NCI-H1092 treated with DMSO at 0.1 percent for 48 hours (cell line): Measurements from ENCODE around the gene PREX1.
"Not testable (repeated sequence)": the region's sequence is repeated elsewhere in the genome, so short reads cannot be mapped to it uniquely, and the experiment has no call there.

Experiments
- DNase-seq: peaks from one replicate; lab custom pipeline; 2025; lab: John Stamatoyannopoulos, UW

Gene PREX1, protein sequence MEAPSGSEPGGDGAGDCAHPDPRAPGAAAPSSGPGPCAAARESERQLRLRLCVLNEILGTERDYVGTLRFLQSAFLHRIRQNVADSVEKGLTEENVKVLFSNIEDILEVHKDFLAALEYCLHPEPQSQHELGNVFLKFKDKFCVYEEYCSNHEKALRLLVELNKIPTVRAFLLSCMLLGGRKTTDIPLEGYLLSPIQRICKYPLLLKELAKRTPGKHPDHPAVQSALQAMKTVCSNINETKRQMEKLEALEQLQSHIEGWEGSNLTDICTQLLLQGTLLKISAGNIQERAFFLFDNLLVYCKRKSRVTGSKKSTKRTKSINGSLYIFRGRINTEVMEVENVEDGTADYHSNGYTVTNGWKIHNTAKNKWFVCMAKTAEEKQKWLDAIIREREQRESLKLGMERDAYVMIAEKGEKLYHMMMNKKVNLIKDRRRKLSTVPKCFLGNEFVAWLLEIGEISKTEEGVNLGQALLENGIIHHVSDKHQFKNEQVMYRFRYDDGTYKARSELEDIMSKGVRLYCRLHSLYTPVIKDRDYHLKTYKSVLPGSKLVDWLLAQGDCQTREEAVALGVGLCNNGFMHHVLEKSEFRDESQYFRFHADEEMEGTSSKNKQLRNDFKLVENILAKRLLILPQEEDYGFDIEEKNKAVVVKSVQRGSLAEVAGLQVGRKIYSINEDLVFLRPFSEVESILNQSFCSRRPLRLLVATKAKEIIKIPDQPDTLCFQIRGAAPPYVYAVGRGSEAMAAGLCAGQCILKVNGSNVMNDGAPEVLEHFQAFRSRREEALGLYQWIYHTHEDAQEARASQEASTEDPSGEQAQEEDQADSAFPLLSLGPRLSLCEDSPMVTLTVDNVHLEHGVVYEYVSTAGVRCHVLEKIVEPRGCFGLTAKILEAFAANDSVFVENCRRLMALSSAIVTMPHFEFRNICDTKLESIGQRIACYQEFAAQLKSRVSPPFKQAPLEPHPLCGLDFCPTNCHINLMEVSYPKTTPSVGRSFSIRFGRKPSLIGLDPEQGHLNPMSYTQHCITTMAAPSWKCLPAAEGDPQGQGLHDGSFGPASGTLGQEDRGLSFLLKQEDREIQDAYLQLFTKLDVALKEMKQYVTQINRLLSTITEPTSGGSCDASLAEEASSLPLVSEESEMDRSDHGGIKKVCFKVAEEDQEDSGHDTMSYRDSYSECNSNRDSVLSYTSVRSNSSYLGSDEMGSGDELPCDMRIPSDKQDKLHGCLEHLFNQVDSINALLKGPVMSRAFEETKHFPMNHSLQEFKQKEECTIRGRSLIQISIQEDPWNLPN (N-terminal part only)

GRCh38 chr20:48827855-48828733, at the start of gene PREX1:
Gene PREX1, minus strand, starts transcription at chr20:48827999. Its CDS starts 139 bp downstream, at chr20:48827860.
- peak; percentile 18 for DNase-seq

DNA sequence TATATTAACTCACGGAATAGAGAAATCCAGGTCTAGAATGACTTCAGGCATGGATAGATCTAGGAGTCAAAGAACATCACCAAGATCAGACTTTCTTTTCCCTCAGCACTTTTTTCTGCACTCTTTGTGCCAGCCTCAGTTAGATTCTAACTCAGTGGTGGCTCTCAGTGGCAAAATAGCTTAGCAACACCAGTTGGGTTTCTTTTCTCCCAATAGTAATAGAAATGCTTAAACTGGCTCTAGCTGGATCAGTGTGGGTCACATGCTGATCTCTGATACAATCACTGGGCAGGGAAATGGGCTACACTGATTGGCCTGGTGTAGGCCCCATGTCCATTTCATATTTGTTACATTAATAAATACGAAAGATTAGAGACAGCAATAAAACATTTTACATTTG, 49.5 kb upstream of the PREX1 start:
- no peak for DNase-seq

DNA sequence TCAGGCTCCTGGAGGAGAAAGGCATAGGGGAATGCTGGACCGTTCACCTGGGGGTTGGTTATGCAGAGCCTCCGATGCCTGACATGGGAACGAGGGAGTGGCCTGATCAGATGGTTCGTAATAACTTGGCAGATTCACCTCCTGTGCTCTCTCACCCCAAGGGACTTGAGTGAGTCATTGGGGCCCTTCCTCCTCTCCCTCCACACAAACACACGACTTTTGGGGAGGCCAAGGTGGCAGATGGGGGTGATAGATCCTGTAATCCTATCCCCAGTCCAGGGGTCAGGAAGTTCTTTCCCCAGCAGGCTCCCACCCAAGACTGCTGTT, 48.1 kb upstream of the PREX1 start:
- DNase-seq = no peak

DNA sequence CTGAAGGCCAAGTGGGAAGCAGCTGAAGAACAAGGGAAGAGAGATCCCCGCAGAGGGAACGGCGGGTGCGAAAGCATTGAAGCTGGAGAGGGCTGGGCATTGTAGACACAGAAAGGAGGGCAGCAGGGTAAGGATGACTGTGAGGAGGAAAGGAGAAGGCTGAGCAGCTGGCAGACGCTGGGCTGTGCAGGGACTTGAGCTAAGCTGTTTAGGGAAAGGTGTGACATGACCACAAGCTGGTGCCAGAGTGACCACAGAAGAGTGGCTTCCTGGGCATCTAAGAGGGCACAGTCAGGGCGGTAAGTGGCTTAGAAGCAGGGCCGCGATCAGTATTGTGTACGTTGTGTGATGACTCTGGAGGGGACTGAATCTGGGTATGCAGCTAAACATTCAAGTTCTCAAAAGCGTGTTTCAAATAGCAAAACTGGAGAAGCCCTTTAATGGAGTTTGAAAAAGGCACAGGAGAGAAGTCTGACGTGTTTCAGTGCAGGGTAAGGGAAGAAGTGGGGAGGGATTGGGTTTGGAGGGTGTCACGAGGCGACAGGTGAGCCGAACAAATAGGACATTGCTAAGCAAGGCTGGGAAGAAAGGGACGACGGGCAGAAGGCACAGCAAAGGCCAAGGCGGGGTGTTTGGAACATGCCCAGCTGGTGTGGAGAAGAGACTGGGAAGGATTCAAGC, 47.6 kb upstream of the PREX1 start:
- no peak for DNase-seq

DNA sequence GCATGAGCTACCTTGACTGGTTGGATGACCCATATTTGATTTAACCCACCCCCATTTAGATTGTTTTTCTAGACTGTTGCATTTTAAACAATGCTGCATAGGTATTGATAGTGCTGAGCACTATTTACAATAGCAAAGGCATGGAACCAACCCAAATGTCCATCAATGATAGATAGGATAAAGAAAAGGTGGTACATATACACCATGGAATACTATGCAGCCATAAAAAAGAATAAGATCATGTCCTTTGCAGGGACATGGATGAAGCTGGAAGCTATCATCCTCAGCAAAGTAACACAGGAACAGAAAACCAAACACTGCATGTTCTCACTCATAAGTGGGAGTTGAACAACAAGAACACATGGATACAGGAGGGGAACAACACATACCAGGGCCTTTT, 41.6 kb upstream of the PREX1 start:
- not testable (repeated sequence) for DNase-seq

DNA sequence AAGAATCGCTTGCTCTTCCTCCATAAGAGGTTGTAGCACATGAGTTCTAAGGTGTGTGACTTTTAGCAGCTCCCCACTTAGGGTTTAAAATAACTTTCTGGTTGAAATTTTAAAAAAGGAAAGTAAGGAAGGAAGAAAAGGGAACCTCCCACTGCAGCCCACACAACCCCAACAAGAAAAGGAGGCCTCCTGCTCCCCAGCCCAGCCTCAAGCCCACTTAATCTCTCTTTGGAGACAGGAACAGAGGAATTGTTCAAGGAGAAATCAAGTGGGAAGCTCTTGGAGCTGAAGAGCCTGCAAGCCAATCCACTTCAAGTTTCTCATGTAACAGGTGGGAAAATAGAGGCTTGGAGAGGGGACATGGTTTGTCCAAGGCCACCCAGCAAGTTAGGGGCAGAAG, 39.1 kb upstream of the PREX1 start:
- DNase-seq = no peak

DNA sequence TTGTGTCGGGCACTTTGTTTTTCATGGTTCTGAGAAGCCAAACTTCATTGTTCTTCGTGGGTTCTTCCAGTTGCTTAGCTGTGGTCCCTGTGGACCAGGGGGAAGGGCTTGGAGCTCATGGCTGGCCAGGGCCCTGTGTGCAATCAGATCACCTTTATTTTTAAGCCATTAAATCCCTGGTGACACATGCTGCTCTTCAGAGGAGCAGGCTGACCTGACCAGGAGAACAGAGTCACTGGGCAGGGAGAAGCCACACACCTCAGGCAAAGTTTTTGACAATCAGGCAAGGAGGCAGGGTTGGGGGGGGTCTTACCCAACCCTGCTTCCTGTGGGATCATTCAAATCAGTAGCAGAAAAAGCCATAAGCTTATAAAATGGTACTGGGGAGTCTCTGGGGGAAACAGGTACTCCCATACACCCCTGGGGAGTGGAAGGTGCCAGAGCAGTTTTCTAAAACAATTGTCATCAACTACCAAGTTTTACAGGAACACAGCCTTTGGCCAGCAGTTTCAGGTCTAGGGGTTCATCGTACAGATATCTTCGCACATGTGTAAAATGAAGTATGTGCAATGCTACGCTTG, 37.0 kb upstream of the PREX1 start:
- no peak for DNase-seq

- no peak for DNase-seq
These were observed 36.5 kb upstream of the PREX1 start for GRCh38 chr20:48864254-48864653.

GRCh38 chr20:48862279-48862678, 34.5 kb upstream of the PREX1 start:
- DNase-seq = no peak

DNA sequence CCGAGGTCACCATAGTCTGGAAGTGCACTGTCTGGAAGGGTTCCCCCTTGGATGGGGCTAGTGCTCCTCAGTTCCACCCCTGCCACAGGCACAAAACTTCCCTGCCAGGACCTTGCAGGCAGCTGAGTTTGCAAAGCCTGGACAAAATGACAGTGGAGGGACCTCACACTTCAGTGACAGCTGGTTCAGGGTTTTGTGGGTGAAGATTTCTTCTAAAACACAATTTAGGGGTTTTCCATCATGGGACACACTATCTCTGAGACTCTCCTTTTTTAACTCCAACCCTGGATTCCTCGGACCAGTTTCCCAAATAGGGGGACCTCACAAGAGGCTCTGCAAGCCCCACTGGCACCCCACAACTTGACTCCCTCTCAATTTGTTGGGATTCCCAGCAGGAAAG, 33.6 kb upstream of the PREX1 start:
- DNase-seq = no peak

- no peak for DNase-seq
These were observed 30.4 kb upstream of the PREX1 start for GRCh38 chr20:48858075-48858790.

DNA sequence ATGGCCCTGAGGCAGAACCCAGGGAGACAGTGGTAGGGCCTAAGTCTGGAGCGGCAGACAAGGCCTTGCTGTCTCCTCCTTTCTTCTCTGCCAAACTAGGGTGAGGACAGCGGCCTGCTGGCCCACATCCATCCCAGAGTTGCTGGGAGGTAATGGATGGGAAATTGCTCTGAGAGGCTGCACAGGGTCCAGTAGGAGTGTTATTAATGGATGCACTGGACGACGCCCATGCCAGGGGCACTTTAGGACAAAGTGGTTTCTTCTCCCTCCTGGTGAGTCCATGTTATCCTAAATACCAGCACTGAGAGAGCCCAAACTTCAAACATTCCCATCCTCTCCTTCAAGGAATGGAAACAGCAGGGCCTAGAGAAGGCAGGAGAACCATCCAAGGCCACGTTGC, 28.3 kb upstream of the PREX1 start:
- no peak for DNase-seq

DNA sequence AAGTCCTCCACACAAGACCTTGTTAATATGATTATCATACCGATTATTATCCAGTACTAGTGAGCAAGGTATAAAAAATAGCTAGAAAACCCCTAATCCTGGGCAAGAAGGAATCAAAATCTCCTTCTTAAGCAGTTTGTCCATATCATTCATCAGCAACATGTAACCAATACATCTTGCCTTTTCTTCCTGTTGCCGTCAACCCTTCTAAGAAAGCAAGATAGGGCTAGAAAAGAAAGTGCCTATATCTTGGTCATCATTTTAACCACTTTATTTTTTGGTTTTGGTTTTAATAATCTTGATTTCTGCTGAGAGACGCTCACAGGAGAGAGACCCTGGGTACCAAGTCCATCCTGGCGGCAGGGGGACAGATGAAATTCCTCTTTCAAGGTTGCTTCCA, 27.2 kb upstream of the PREX1 start:
- DNase-seq = no peak

GRCh38 chr20:48852609-48853008, 24.8 kb upstream of the PREX1 start:
- DNase-seq = no peak

GRCh38 chr20:48851579-48851978, 23.8 kb upstream of the PREX1 start:
- DNase-seq = no peak

GRCh38 chr20:48850977-48851299, 23.1 kb upstream of the PREX1 start:
- DNase-seq = no peak

GRCh38 chr20:48850257-48850976, 22.6 kb upstream of the PREX1 start:
- DNase-seq = peak; percentile 82

GRCh38 chr20:48849779-48850178, 22.0 kb upstream of the PREX1 start:
- no peak for DNase-seq

GRCh38 chr20:48849299-48849698, 21.5 kb upstream of the PREX1 start:
- DNase-seq = peak; percentile 19
